Measurements from ENCODE around the gene PTS.

Gene PTS

DNA sequence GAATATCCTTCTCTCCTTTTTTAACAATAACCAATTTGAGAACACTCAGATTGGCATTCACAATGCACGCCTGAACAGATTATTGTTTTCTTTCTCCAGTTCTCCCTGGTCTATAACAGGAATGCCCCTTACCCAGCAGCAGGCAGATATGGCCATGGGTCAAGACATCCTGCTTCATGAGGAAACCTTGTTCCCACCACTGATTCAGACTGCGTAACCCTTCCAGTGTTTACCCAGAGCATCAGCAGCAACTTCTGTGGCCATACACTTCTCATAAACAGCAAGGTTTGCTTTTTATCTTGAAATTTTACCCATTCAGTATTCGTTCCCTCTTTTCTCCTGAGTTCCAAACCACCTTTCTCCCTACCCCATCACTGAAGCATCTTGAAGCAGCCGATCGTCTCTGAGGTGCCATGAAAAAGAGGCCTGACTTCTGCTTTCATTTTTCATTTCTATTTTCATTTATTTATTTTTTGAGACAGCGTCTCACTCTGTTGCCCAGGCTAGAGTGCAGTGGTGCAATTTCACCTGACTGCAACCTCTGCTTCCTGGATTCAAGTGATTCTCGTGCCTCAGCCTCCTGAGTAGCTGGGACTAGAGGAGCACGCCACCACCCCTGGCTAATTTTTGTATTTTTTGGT, 9.6 kb downstream of the PTS start:
- TF ChIP-seq CTCF (conservative IDR thresholded peaks at IDR 0.05; ENCODE audit: control insufficient read depth, insufficient read depth, low read depth, low read length): no peak
- no peak overlapping the region for H3K4me3 ChIP-seq (ENCODE audit: control insufficient read depth, low read depth, low read length)
- DNase-seq (ENCODE audit: low read depth): no peak

DNA sequence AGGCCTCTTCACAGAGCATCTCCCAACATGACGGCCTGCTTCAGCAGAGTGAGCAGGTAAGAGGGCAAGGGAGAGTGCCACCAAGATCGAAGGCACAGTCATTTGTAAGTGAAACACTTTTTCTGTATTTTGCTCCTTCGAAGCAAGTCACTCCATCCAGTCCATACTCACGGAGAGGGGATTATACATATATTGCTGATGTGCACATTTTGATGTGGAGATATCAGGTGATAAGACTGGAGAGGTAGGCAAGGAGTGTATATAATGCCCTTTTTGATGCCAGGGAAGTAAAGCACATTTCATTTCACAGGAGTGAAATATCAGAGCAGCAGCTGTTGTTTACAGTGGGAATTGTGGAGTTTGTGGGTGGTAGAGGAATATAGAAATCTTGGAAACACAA, 11.2 kb downstream of the PTS start:
- no peak for TF ChIP-seq CTCF (conservative IDR thresholded peaks at IDR 0.05; ENCODE audit: control insufficient read depth, insufficient read depth, low read depth, low read length)
- no peak for DNase-seq (ENCODE audit: low read depth)
- no peak overlapping the region for H3K4me3 ChIP-seq (ENCODE audit: control insufficient read depth, low read depth, low read length)

- no peak for TF ChIP-seq CTCF (conservative IDR thresholded peaks at IDR 0.05; ENCODE audit: control insufficient read depth, insufficient read depth, low read depth, low read length)
- no peak for DNase-seq (ENCODE audit: low read depth)
- no peak overlapping the region for H3K4me3 ChIP-seq (ENCODE audit: control insufficient read depth, low read depth, low read length)
Measured at GRCh38 chr11:112238041-112238440, 11.8 kb downstream of the PTS start.

GRCh38 chr11:112241486-112241885, 15.3 kb downstream of the PTS start:
- no peak for TF ChIP-seq CTCF (conservative IDR thresholded peaks at IDR 0.05; ENCODE audit: control insufficient read depth, insufficient read depth, low read depth, low read length)
- peak; percentile 63 for DNase-seq (ENCODE audit: low read depth)
- H3K4me3 ChIP-seq (ENCODE audit: control insufficient read depth, low read depth, low read length): no peak overlapping the region

- peak; percentile 53 for DNase-seq (ENCODE audit: low read depth)
- H3K4me3 ChIP-seq (ENCODE audit: control insufficient read depth, low read depth, low read length): no peak overlapping the region
- no peak for TF ChIP-seq CTCF (conservative IDR thresholded peaks at IDR 0.05; ENCODE audit: control insufficient read depth, insufficient read depth, low read depth, low read length)
Measured at GRCh38 chr11:112247201-112247600, 21.0 kb downstream of the PTS start.

DNA sequence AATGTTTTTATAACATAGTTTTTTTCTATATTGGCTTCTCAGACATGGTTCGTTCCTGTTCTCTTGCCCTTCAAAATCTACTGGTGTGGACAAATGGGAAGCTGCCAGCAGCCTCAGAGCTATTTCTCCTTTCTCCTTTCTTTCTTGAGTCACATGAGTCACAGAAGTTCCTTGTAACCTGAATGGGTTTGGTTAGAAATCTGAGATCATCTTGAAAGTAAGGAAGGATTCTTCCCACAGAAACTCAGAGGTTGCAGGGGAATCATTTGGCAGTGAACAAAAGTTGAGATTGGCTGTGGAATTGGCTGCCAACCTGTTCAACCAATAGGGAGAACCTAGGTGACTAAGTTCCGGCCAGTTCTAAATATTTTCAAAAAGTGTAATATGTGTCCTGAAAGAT, 22.0 kb downstream of the PTS start:
- DNase-seq (ENCODE audit: low read depth): peak; percentile 64
- H3K4me3 ChIP-seq (ENCODE audit: control insufficient read depth, low read depth, low read length): no peak overlapping the region
- no peak for TF ChIP-seq CTCF (conservative IDR thresholded peaks at IDR 0.05; ENCODE audit: control insufficient read depth, insufficient read depth, low read depth, low read length)

All from fibroblast of mammary gland (primary cell).